ENCODE data around the gene VPS13D. TPM values are rescaled to one million over a fixed set of nuclear protein-coding genes. Genes with fewer than 3 reads are reported as not detected.

The VPS13D gene
- total RNA-seq, 4 donors from 2014 or later = 137 to 238 (median 191) TPM

- 95 to 97% methylated on average over 4 of the region's 4 CpGs for WGBS, 2 donors
- no peak overlapping the region for H3K4me3 ChIP-seq (replicated peaks in 1 of 3)
- H3K36me3 ChIP-seq = peaks cover 25 to 33% of the 10 kb centered on the region in 2 donors
- H3K27me3 ChIP-seq = no peaks in the 10 kb centered on the region
- no peak overlapping the region for H3K27ac ChIP-seq
- DNase-seq = no peak
- H3K9me3 ChIP-seq = no peaks in the 10 kb centered on the region
- intact Hi-C loops (cut with DNase I) = no loop called here
- TF ChIP-seq CTCF (IDR thresholded peaks at IDR 0.05) (no peak), POLR2A (IDR thresholded peaks at IDR 0.05) (no peak)
- peaks cover 5% of the 10 kb centered on the region in 2 donors for H3K4me1 ChIP-seq
These were observed 145.5 kb downstream of the VPS13D start for GRCh38 chr1:12375133-12375829.

GRCh38 chr1:12376236-12377045 is 146.6 kb downstream of the VPS13D start:
- H3K27me3 ChIP-seq = no peaks in the 10 kb centered on the region
- TF ChIP-seq POLR2A (IDR thresholded peaks at IDR 0.05) (no peak), CTCF (IDR thresholded peaks at IDR 0.05) (no peak)
- intact Hi-C loops (cut with DNase I) = no loop called here

GRCh38 chr1:12380326-12381249 is 150.8 kb downstream of the VPS13D start:
- intact Hi-C loops (cut with DNase I) = no loop called here
- 53 to 55% methylated on average over 2 of the region's 2 CpGs for WGBS, 2 donors
- H3K4me3 ChIP-seq (replicated peaks in 1 of 3) = no peak overlapping the region
- no peak for TF ChIP-seq CTCF (IDR thresholded peaks at IDR 0.05)
- no peak for TF ChIP-seq POLR2A (IDR thresholded peaks at IDR 0.05)
- H3K36me3 ChIP-seq = peaks cover 29 to 44% of the 10 kb centered on the region in 2 donors
- peak in 1 of 2 donors; percentile 8 for DNase-seq
- peaks cover 10 to 20% of the 10 kb centered on the region in 2 donors for H3K4me1 ChIP-seq
- peak overlapping the region; percentile 10 to 46 (median 17) for H3K27ac ChIP-seq
- H3K9me3 ChIP-seq = no peaks in the 10 kb centered on the region
- H3K27me3 ChIP-seq = no peaks in the 10 kb centered on the region

More at GRCh38 chr1:12376236-12377045, 146.6 kb downstream of the VPS13D start:
- Histone ChIP-seq H3K4me3 (replicated peaks in 1 of 3) (no peak overlapping the region), H3K27ac (no peak overlapping the region), H3K36me3 (peaks cover 18 to 33% of the 10 kb centered on the region in 2 donors), H3K9me3 (no peaks in the 10 kb centered on the region), H3K4me1 (peaks cover 9 to 17% of the 10 kb centered on the region in 2 donors)
- 81 to 83% methylated on average over 6 of the region's 6 CpGs for WGBS, 2 donors
- no peak for DNase-seq

- Histone ChIP-seq H3K9me3 (no peaks in the 10 kb centered on the region), H3K27ac (no peak overlapping the region), H3K27me3 (no peaks in the 10 kb centered on the region), H3K4me1 (peaks cover 16 to 35% of the 10 kb centered on the region in 2 donors), H3K4me3 (replicated peaks in 1 of 3) (no peak overlapping the region), H3K36me3 (peaks cover 38 to 53% of the 10 kb centered on the region in 2 donors)
- TF ChIP-seq POLR2A (IDR thresholded peaks at IDR 0.05) (no peak), CTCF (IDR thresholded peaks at IDR 0.05) (no peak)
- WGBS, 2 donors = 98% methylated on average over 1 of the region's 1 CpG
- DNase-seq = no peak
- intact Hi-C loops (cut with DNase I) = no loop called here
These were observed 153.2 kb downstream of the VPS13D start for GRCh38 chr1:12383001-12383400.

Measured in thyroid gland (tissue), 4 donors.